NCI-H2029 treated with DMSO at 0.1 percent for 48 hours (cell line): ENCODE results near the gene GAS5.

Experiments
- DNase-seq: peaks from one replicate; lab custom pipeline; 2025; lab: John Stamatoyannopoulos, UW

The GAS5 gene

GRCh38 chr1:173824315-173825081 lies 43.3 kb downstream of the GAS5 start, which contains the start of the genes CENPL and DARS2:
CENPL (minus strand) TSS chr1:173824883; CDS start chr1:173811299, 13,584 bp downstream.
DARS2 (plus strand) TSS chr1:173824673; CDS start chr1:173825230, 557 bp downstream.
- peak; percentile 82 for DNase-seq

GRCh38 chr1:173823781-173824314 lies 43.9 kb downstream of the GAS5 start:
- DNase-seq = no peak

GRCh38 chr1:173821680-173822079 lies 46.1 kb downstream of the GAS5 start:
- no peak for DNase-seq

GRCh38 chr1:173818459-173818858 lies 49.3 kb downstream of the GAS5 start:
- DNase-seq = no peak
